Fibroblast of villous mesenchyme (primary cell): ENCODE data around the gene EMP2. TPM values are rescaled to one million over a fixed set of nuclear protein-coding genes. Genes with fewer than 3 reads are reported as not detected.
"Not testable (repeated sequence)": the region's sequence is repeated elsewhere in the genome, so short reads cannot be mapped to it uniquely, and the experiment has no call there.

Experiments
- DNase-seq: peaks from one replicate; pipeline ENCODE4 v3.0.0-alpha.2; 2010; ENCODE audit warnings: low read depth
- H3K4me3 ChIP-seq: 2 replicates; pipeline ENCODE4 v1.5.1; 2011; ENCODE audit warnings: low read depth, mild to moderate bottlenecking, low read length
- CTCF ChIP-seq: IDR thresholded peaks from 2 replicates; pipeline ENCODE4 v1.5.1; 2012; ENCODE audit warnings: low read depth, mild to moderate bottlenecking, low read length; ENCODE audit not compliant: insufficient read depth
- total RNA-seq: library from RNA; depleted of rRNA; stranded (reverse); fragments of >200 nt; gene quantifications from 2 replicates; pipeline ENCODE4 v1.2.3, GENCODE V29; 2012

Gene EMP2
- total RNA-seq, 1 donor, result 13.0 TPM

GRCh38 chr16:10569621-10570020, 10.8 kb downstream of the EMP2 start:
- TF ChIP-seq CTCF, result no peak
- DNase-seq, result no peak
- H3K4me3 ChIP-seq, result no peak overlapping the region

GRCh38 chr16:10566613-10567012, 13.8 kb downstream of the EMP2 start:
- TF ChIP-seq CTCF, result no peak
- no peak overlapping the region for H3K4me3 ChIP-seq
- no peak for DNase-seq

DNA sequence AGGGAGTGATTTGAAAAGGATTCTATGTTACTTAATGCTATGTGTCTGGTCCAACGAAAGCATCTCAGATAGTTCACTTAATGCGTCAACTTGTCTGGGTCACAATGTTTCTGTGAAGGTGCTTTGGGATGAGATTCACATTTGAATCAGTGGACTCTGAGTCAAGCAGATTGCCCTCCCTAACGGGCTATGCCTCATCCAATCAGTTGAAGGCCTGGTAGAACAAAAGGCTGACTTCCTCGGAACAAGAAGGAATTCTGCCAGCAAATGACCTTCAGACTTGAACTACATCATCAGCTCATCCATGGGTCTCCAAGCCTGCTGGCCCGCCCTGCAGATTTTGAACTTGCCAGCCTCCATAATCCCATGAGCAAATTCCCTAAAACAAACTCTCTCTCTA, 15.2 kb downstream of the EMP2 start:
- no peak overlapping the region for H3K4me3 ChIP-seq
- no peak for TF ChIP-seq CTCF
- DNase-seq, result no peak

DNA sequence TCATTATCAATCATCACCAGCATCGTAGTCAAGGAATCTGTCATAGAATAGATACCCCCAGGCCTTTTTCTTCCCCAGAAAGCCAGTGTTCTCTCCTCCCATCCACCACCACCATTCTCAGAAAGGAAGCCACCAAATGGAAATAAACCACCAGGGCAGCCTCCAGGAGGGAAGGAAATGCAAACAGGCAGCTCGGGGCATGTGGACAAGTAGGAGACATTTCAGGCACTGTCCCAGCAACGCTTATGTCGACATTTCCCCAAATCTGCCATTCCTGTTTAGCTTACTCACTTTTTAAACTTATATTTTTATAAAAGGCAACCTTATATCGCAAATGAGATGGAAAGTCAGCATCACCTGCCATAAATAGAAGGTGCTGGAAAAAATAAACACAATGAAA, 15.8 kb downstream of the EMP2 start:
- DNase-seq, result no peak
- no peak for TF ChIP-seq CTCF
- H3K4me3 ChIP-seq, result no peak overlapping the region

DNA sequence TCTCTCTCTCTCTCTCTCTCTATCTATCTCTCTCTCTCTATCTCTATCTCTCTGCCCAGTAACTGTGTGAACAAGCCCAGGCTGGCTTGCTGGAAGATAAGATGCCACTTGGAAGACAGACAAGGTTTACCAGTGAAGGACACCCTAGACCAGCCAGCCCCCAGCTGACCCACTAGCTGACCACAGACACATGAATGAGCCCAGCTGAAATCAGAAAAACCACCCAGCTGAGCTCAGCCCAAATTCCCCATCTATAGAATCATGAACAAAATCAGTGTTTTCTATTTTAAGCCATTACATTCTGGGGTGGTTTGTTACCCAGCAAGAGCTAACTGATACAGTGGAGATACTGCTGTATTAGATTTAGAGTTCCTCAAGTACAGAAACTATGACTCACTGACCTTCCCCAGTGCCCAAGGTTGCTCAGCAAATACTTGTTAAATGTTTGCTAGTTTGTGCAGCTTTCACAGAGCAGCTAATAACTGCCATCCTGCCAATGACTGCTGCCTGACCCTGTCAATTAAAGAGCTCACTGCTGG, 18.0 kb downstream of the EMP2 start:
- TF ChIP-seq CTCF, result no peak
- no peak for DNase-seq
- no peak overlapping the region for H3K4me3 ChIP-seq

GRCh38 chr16:10561425-10561824, 19.0 kb downstream of the EMP2 start:
- DNase-seq, result no peak
- no peak for TF ChIP-seq CTCF
- H3K4me3 ChIP-seq, result no peak overlapping the region

DNA sequence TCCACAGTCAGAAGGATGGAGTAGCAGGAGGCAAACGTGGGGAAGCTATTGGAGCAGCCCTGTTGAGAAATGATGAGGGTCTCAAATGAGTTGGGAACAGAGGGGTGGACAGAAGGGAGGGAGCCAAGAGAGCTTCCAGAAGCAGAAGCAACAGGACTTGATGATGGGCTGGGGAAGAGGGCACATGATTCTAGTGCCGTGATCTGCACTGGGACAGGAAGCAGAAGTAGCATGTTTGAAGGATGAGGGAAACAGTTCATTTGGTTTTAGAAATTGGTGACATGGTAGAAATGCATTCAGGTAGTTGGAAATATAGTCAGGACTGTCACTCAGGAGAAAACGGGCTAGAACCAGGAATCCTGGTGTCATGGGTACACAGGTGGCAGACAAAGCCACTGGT, 19.4 kb downstream of the EMP2 start:
- no peak for TF ChIP-seq CTCF
- H3K4me3 ChIP-seq, result no peak overlapping the region
- DNase-seq, result no peak

- not testable (repeated sequence) for H3K4me3 ChIP-seq, DNase-seq
Observed at GRCh38 chr16:10559792-10560191, 20.6 kb downstream of the EMP2 start.
